Prostate gland (tissue), 2 donors: ENCODE results near the gene RBM19.

Experiments used
- POLR2A ChIP-seq: fragments of 450-650 bp; IDR thresholded peaks from one replicate; pipeline ENCODE4 v1.6.1; 2016; ENCODE audit warnings: antibody characterized with exemption, mild to moderate bottlenecking
- POLR2AphosphoS5 ChIP-seq: sonication (generic); formaldehyde crosslinking; IDR thresholded peaks from one replicate; pipeline ENCODE4 v1.6.1; 2017; ENCODE audit warnings: antibody characterized with exemption
- TF ChIP-seq, protein P1 (sequence below), 4 experiments: fragments of 200-600 bp in 2 of 4; fragments of 450-650 bp in 2 of 4; sonication (generic) in 2 of 4; IDR thresholded peaks; 1 replicate in 3 of 4; 2 replicates in 1 of 4; pipeline ENCODE4 v1.5.1; 2016 to 2019; ENCODE audit warnings: antibody characterized with exemption in 4 of 4, mild to moderate bottlenecking in 2 of 4, moderate library complexity in 2 of 4

DNA sequence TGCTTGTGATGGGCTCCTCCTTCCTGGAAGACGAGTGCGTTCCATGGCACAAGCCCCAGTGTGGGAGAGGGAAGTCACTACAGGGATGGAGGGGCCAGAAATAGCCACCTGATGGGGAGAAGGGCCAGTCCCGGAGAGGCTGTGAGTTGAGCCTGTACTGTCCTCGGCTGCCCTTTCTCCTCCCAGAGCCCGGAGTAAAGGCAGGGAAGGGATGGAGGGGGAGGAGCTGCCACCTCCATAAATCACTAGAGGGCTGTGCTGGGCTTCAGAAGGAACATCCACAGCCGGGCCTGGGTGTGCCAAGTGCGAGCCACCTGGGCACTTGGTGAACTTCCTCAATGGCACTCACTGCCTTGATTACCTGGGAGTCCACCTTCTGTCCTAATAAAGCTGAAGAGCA, 110.1 kb downstream of the RBM19 start:
- no peak for TF ChIP-seq POLR2A
- TF ChIP-seq, protein P1, sequence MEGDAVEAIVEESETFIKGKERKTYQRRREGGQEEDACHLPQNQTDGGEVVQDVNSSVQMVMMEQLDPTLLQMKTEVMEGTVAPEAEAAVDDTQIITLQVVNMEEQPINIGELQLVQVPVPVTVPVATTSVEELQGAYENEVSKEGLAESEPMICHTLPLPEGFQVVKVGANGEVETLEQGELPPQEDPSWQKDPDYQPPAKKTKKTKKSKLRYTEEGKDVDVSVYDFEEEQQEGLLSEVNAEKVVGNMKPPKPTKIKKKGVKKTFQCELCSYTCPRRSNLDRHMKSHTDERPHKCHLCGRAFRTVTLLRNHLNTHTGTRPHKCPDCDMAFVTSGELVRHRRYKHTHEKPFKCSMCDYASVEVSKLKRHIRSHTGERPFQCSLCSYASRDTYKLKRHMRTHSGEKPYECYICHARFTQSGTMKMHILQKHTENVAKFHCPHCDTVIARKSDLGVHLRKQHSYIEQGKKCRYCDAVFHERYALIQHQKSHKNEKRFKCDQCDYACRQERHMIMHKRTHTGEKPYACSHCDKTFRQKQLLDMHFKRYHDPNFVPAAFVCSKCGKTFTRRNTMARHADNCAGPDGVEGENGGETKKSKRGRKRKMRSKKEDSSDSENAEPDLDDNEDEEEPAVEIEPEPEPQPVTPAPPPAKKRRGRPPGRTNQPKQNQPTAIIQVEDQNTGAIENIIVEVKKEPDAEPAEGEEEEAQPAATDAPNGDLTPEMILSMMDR (IDR thresholded peaks at IDR 0.05) = no peak
- peak; percentile 20 for TF ChIP-seq POLR2AphosphoS5
